ENCODE measurements around the gene HOXA2. TPM values are rescaled to one million over a fixed set of nuclear protein-coding genes. Genes with fewer than 3 reads are reported as not detected.

HOXA2 gene
- total and polyA plus RNA-seq, 4 donors: 0.44 to 3.4 (median 1.5) TPM

- H3K4me3 ChIP-seq: no peak overlapping the region
- ATAC-seq (ENCODE audit: insufficient read depth, low FRiP score) (no peak), DNase-seq (peak; percentile 34 to 80 (median 60))
- H3K4me1 ChIP-seq (ENCODE audit: control insufficient read depth in 5 of 5, insufficient read depth in 5 of 5, low read length in 5 of 5): peaks cover 0 to 67% (median 14%) of the 10 kb centered on the region in 5 donors
- H3K9me3 ChIP-seq (ENCODE audit: control insufficient read depth in 4 of 4, insufficient read depth in 3 of 4, low read length in 3 of 4): peaks cover 0 to 2% (median 0%) of the 10 kb centered on the region in 4 donors
- 69 to 79% methylated on average over 13 of the region's 13 CpGs for WGBS, 2 donors
- peak overlapping the region in 1 of 2 donors; percentile 50 for H3K27ac ChIP-seq (ENCODE audit: low read depth in 1 of 2, low read length in 1 of 2)
- TF ChIP-seq CTCF (IDR thresholded peaks at IDR 0.05; ENCODE audit: control extremely low read depth, extremely low read depth): no peak
- peaks cover 0 to 24% (median 11%) of the 10 kb centered on the region in 4 donors for H3K36me3 ChIP-seq (ENCODE audit: control insufficient read depth in 4 of 4, insufficient read depth in 4 of 4, low read length in 4 of 4)
- peaks cover 0 to 64% (median 6%) of the 10 kb centered on the region in 3 donors for H3K27me3 ChIP-seq (ENCODE audit: control insufficient read depth in 3 of 3, insufficient read depth in 3 of 3, low read length in 2 of 3)
- H3K9ac ChIP-seq (ENCODE audit: insufficient read depth in 1 of 2, low read length in 2 of 2): peak overlapping the region; percentile 76 to 98
Measured at GRCh38 chr7:27105301-27106031, 3.0 kb upstream of the HOXA2 start.

GRCh38 chr7:27104341-27105058 is 2.0 kb upstream of the HOXA2 start:
- DNase-seq (peak; percentile 77 to 95 (median 94)), ATAC-seq (ENCODE audit: insufficient read depth, low FRiP score) (no peak)
- peaks cover 0 to 19% (median 8%) of the 10 kb centered on the region in 4 donors for H3K36me3 ChIP-seq (ENCODE audit: control insufficient read depth in 4 of 4, insufficient read depth in 4 of 4, low read length in 4 of 4)
- H3K4me1 ChIP-seq (ENCODE audit: control insufficient read depth in 5 of 5, insufficient read depth in 5 of 5, low read length in 5 of 5): peaks cover 0 to 68% (median 9%) of the 10 kb centered on the region in 5 donors
- WGBS, 2 donors: 47 to 70% methylated on average over 13 of the region's 13 CpGs
- peak overlapping the region in 1 of 2 donors; percentile 98 for H3K9ac ChIP-seq (ENCODE audit: insufficient read depth in 1 of 2, low read length in 2 of 2)
- peaks cover 0 to 60% (median 7%) of the 10 kb centered on the region in 3 donors for H3K27me3 ChIP-seq (ENCODE audit: control insufficient read depth in 3 of 3, insufficient read depth in 3 of 3, low read length in 2 of 3)
- peaks cover 0 to 2% (median 0%) of the 10 kb centered on the region in 4 donors for H3K9me3 ChIP-seq (ENCODE audit: control insufficient read depth in 4 of 4, insufficient read depth in 3 of 4, low read length in 3 of 4)
- no peak for TF ChIP-seq CTCF (IDR thresholded peaks at IDR 0.05; ENCODE audit: control extremely low read depth, extremely low read depth)
- H3K4me3 ChIP-seq: no peak overlapping the region
- H3K27ac ChIP-seq (ENCODE audit: low read depth in 1 of 2, low read length in 1 of 2): peak overlapping the region in 1 of 2 donors; percentile 73

GRCh38 chr7:27103489-27104226 is 1.2 kb upstream of the HOXA2 start:
- Histone ChIP-seq H3K9ac (ENCODE audit: insufficient read depth in 1 of 2, low read length in 2 of 2) (peak overlapping the region; percentile 33 to 98), H3K27me3 (ENCODE audit: control insufficient read depth in 3 of 3, insufficient read depth in 3 of 3, low read length in 2 of 3) (peaks cover 0 to 52% (median 7%) of the 10 kb centered on the region in 3 donors)
- 19 to 27% methylated on average over 35 of the region's 35 CpGs for WGBS, 2 donors

More at GRCh38 chr7:27103489-27104226, 1.2 kb upstream of the HOXA2 start:
- ATAC-seq (ENCODE audit: insufficient read depth, low FRiP score): no peak
- peaks cover 0 to 65% (median under 1%) of the 10 kb centered on the region in 5 donors for H3K4me1 ChIP-seq (ENCODE audit: control insufficient read depth in 5 of 5, insufficient read depth in 5 of 5, low read length in 5 of 5)
- DNase-seq: peak; percentile 67 to 81 (median 74)
- H3K4me3 ChIP-seq: no peak overlapping the region
- H3K36me3 ChIP-seq (ENCODE audit: control insufficient read depth in 4 of 4, insufficient read depth in 4 of 4, low read length in 4 of 4): peaks cover 0 to 15% (median 6%) of the 10 kb centered on the region in 4 donors
- H3K27ac ChIP-seq (ENCODE audit: low read depth in 1 of 2, low read length in 1 of 2): peak overlapping the region in 1 of 2 donors; percentile 86
- no peak for TF ChIP-seq CTCF (IDR thresholded peaks at IDR 0.05; ENCODE audit: control extremely low read depth, extremely low read depth)
- H3K9me3 ChIP-seq (ENCODE audit: control insufficient read depth in 4 of 4, insufficient read depth in 3 of 4, low read length in 3 of 4): peaks cover 0 to 2% (median 0%) of the 10 kb centered on the region in 4 donors

Measured in lung (tissue), 12 donors.